ENCODE measurements around the gene LIN28A.
A peak's percentile ranks its signal among the peaks of the same experiment; 100 is the strongest.

DNA sequence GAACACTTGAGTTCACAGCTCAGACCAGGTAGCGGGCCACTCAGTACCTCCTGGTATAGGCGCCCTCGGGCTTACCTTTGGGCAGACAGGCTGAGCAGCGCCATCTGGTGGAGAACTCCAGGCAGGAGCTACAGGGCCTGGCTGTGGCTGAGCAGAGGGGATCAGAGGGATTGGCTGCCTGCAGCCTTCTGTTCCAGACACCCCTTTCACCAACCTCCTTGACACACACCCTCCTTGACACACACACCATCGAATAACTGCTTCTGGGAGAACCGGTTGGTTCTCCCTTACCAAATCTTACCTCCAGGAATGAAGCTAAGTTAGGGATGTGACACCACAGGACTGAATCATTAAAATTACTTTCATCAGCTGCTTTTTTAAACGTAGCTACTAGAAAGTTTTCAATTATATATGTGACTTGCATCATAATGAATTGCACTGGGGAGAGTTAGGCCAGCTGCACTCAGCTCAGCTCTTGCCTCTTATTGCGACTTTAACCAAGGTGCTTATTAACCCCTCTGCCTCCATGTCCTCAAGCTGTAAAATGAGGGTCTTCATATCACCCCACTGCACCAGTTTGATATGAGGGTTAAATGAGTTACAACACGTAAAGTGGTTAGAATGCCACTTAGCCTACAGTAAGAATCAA is 6.6 kb downstream of the LIN28A start:
- TF ChIP-seq, protein P1, sequence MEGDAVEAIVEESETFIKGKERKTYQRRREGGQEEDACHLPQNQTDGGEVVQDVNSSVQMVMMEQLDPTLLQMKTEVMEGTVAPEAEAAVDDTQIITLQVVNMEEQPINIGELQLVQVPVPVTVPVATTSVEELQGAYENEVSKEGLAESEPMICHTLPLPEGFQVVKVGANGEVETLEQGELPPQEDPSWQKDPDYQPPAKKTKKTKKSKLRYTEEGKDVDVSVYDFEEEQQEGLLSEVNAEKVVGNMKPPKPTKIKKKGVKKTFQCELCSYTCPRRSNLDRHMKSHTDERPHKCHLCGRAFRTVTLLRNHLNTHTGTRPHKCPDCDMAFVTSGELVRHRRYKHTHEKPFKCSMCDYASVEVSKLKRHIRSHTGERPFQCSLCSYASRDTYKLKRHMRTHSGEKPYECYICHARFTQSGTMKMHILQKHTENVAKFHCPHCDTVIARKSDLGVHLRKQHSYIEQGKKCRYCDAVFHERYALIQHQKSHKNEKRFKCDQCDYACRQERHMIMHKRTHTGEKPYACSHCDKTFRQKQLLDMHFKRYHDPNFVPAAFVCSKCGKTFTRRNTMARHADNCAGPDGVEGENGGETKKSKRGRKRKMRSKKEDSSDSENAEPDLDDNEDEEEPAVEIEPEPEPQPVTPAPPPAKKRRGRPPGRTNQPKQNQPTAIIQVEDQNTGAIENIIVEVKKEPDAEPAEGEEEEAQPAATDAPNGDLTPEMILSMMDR (IDR thresholded peaks at IDR 0.05) = peak; percentile 35 to 77 (median 70)
- TF ChIP-seq POLR2A (IDR thresholded peaks at IDR 0.05) = no peak
- TF ChIP-seq EP300 (IDR thresholded peaks at IDR 0.05) = no peak

Data from tibial nerve (tissue), 4 donors.